ENCODE data around the gene GSK3B. TPM values are rescaled to one million over a fixed set of nuclear protein-coding genes. Genes with fewer than 3 reads are reported as not detected.

The GSK3B gene
- total and polyA plus RNA-seq, 2 experiments from 2014 or later: 29.0 to 45.3 TPM

GRCh38 chr3:119937229-119937628, 157.0 kb downstream of the GSK3B start:
- peaks cover 2% of the 10 kb centered on the region for H3K27me3 Mint-ChIP-seq (ENCODE audit: insufficient read depth, low read depth, poor library complexity)
- no peak overlapping the region for H3K27ac Mint-ChIP-seq
- no peaks in the 10 kb centered on the region for H3K27me3 ChIP-seq (ENCODE audit: insufficient read depth)
- H3K9me2 ChIP-seq (ENCODE audit: insufficient read depth): no peaks in the 10 kb centered on the region
- H3F3A ChIP-seq (replicated peaks; ENCODE audit: low read depth): no peaks in the 10 kb centered on the region
- no peak overlapping the region for H3K4me3 ChIP-seq
- H3K4me3 Mint-ChIP-seq: no peak overlapping the region
- H3K36me3 Mint-ChIP-seq (ENCODE audit: low read depth): no peaks in the 10 kb centered on the region
- no peak overlapping the region for H3K27ac ChIP-seq (ENCODE audit: low read depth)
- no peaks in the 10 kb centered on the region for H4K20me1 ChIP-seq (replicated peaks; ENCODE audit: insufficient read depth)
- no peaks in the 10 kb centered on the region for H3K9me3 Mint-ChIP-seq
- H3K79me2 ChIP-seq (replicated peaks; ENCODE audit: insufficient read depth): peaks cover 67% of the 10 kb centered on the region
- H3K4me2 ChIP-seq: no peak overlapping the region
- DNase-seq (ENCODE audit: low spot score) (no peak), ATAC-seq (peak; percentile 44; the same call in 1 of the 3 replicates)
- H3K4me1 Mint-ChIP-seq: peaks cover 6% of the 10 kb centered on the region; the same call in 2 of the 3 replicates
- H3K4me1 ChIP-seq (ENCODE audit: insufficient read depth): no peaks in the 10 kb centered on the region
- no peak overlapping the region for H2AFZ ChIP-seq
- no peaks in the 10 kb centered on the region for H3K36me3 ChIP-seq (ENCODE audit: insufficient read depth)
- TF ChIP-seq JUNB (IDR thresholded peaks at IDR 0.05; ENCODE audit: unreplicated experiment) (no peak), EZH2 (IDR thresholded peaks at IDR 0.05; ENCODE audit: low read depth, unreplicated experiment) (no peak), ZNF114 (CRISPR knock-in tag; IDR thresholded peaks at IDR 0.05) (no peak), NANOG (IDR thresholded peaks at IDR 0.05; ENCODE audit: borderline replicate concordance) (no peak), ZNF331 (CRISPR knock-in tag; IDR thresholded peaks at IDR 0.05; ENCODE audit: low read depth) (no peak), EZH2phosphoT487 (IDR thresholded peaks at IDR 0.05; ENCODE audit: unreplicated experiment) (no peak), CTCF (conservative IDR thresholded peaks at IDR 0.05; ENCODE audit: low read depth in 2 of 2) (no peak), ETS1 (IDR thresholded peaks at IDR 0.05) (no peak), REST (IDR thresholded peaks at IDR 0.05; ENCODE audit: unreplicated experiment) (no peak), STAT1 (IDR thresholded peaks at IDR 0.05; ENCODE audit: unreplicated experiment) (no peak), CREB1 (CRISPR knock-in tag; IDR thresholded peaks at IDR 0.05; ENCODE audit: low read depth) (no peak), POLR2AphosphoS5 (IDR thresholded peaks at IDR 0.05; ENCODE audit: low read depth) (no peak), ZNF462 (CRISPR knock-in tag; IDR thresholded peaks at IDR 0.05) (no peak)

Measured in GM23338 (cell line).